Adrenal gland (tissue), 5 donors: ENCODE results near the gene ST3GAL3.

ENCODE experiments used
- POLR2A ChIP-seq, 2 donors: fragments of 450-650 bp; IDR thresholded peaks; one replicate each; pipeline ENCODE4 v1.6.1; 2017; ENCODE audit warnings: antibody characterized with exemption in 2 of 2, mild to moderate bottlenecking in 2 of 2, moderate library complexity in 1 of 2
- TF ChIP-seq, protein P1 (sequence below), 6 experiments: fragments of 450-650 bp in 4 of 6; fragments of 200-600 bp in 2 of 6; sonication (generic) in 1 of 6; IDR thresholded peaks; 1 replicate in 5 of 6; 2 replicates in 1 of 6; pipeline versions ENCODE4 v1.5.1 to v1.8.0; 2016 to 2021; ENCODE audit warnings: antibody characterized with exemption in 6 of 6, mild to moderate bottlenecking in 2 of 6, moderate library complexity in 1 of 6
- donor health status: DM: no; HTN: no; CAD: no.

DNA sequence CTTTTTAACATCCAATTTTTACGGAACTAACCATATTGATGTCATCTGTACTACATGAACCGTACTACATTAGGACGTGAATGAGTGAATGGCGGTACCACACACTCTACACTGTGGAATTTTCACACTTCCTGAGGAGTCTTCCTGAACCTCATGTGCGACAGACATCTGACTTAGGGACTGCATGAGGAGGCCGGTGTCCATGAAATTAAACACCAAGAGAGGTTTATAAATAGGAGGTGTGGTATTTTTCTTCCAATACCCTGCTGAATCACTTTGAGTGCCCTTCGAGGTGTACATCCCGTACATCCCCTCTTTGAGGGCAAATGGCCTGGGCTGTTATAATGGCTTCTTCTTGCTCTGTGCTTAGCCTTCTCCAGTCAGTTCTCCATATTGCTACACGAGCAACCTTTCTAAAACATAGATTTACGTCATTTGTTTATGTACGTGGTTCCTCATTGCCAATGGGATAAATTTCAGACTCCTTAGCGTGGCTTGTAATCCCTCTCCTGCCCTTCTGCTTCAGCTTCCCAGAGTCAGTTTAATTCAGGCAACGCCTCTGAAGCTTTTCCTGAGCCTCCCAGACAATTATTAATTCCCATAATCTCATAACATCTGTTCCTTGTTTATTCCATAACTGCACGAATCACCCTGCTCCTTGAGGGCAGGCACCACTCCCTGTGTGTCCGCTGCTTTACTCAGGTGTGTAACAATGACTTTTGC, 9.4 kb downstream of the ST3GAL3 start:
- TF ChIP-seq, protein P1, sequence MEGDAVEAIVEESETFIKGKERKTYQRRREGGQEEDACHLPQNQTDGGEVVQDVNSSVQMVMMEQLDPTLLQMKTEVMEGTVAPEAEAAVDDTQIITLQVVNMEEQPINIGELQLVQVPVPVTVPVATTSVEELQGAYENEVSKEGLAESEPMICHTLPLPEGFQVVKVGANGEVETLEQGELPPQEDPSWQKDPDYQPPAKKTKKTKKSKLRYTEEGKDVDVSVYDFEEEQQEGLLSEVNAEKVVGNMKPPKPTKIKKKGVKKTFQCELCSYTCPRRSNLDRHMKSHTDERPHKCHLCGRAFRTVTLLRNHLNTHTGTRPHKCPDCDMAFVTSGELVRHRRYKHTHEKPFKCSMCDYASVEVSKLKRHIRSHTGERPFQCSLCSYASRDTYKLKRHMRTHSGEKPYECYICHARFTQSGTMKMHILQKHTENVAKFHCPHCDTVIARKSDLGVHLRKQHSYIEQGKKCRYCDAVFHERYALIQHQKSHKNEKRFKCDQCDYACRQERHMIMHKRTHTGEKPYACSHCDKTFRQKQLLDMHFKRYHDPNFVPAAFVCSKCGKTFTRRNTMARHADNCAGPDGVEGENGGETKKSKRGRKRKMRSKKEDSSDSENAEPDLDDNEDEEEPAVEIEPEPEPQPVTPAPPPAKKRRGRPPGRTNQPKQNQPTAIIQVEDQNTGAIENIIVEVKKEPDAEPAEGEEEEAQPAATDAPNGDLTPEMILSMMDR (IDR thresholded peaks at IDR 0.05): no peak
- TF ChIP-seq POLR2A (IDR thresholded peaks at IDR 0.05): no peak
